GM18873 (cell line): Measurements from ENCODE around the gene PPM1B.
"Not testable (repeated sequence)": the region's sequence is repeated elsewhere in the genome, so short reads cannot be mapped to it uniquely, and the experiment has no call there.

Experiments used
- ATAC-seq: cut with Tn5 transposase; IDR thresholded peaks from one replicate; pipeline ENCODE4 v1.9.1; 2021; ENCODE audit warnings: mild to moderate bottlenecking, moderate library complexity, moderate number of reproducible peaks; ENCODE audit not compliant: unreplicated experiment, low FRiP score

PPM1B gene

DNA sequence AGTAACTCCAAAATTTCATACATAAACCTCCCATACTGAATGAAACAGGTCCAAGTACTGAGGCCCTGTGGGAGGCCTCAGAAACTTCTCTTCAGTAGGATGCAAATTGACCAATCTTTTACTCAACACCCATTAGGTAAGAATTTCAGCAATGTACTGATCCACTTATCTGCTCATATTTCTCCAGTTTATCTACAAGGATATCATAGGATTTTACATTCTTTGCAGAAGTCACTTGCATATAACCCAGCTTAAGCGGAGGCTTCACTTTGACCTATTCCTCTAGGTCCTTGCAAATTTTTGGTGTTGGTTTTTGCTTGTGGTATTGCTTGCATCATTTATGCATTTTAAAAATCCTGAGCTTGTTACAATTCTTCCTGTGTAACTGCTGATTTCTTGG is 77.8 kb downstream of the PPM1B start:
- ATAC-seq: no peak

- ATAC-seq: no peak
These were observed 78.2 kb downstream of the PPM1B start for GRCh38 chr2:44246840-44247369.

- no peak for ATAC-seq
These were observed 79.2 kb downstream of the PPM1B start for GRCh38 chr2:44247924-44248323.

- not testable (repeated sequence) for ATAC-seq
These were observed 80.6 kb downstream of the PPM1B start for GRCh38 chr2:44249269-44249668.

- ATAC-seq: no peak
These were observed 81.7 kb downstream of the PPM1B start for GRCh38 chr2:44250376-44250775.

- no peak for ATAC-seq
These were observed 85.3 kb downstream of the PPM1B start for GRCh38 chr2:44254023-44254422.

DNA sequence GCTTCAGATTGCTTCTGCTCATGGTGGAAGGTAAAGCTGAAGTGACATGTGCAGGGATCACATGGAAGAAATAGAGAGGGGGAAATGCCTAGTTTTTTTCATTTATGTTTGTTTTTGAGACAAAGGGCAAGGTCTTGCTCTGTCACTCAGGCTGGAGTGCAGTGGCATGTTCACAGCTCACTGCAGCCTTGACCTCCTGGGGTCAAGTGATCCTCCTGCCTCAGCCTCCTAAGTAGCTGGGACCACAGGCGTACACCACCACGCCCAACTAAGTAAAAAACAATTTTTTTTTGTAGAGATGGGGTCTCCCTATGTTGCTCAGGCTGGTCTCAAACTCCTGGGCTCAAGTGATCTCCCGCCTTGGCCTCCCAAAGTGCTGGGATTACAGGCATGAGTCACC is 87.0 kb downstream of the PPM1B start:
- ATAC-seq: not testable (repeated sequence)

DNA sequence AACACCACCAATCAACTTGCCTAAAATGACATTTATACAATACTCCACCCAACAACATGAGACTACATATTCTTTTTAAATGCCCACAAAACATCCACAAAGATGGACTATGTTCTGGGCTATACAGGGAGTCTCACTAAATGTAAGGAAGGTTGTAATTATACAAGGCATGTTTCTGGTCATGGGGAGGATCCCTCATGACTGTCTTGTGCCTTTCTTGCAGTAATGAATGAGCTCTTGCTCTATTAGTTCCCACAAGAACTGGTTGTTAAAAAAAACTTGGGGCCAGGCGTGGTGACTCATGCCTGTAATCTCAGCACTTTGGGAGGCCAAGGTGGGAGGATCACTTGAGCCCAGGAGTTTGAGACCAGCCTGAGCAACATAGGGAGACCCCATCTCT is 89.1 kb downstream of the PPM1B start:
- not testable (repeated sequence) for ATAC-seq

GRCh38 chr2:44267269-44267795 is 98.7 kb downstream of the PPM1B start:
- no peak for ATAC-seq

- ATAC-seq: no peak
These were observed 99.3 kb downstream of the PPM1B start for GRCh38 chr2:44267796-44268648.

GRCh38 chr2:44269831-44270230 is 101.2 kb downstream of the PPM1B start:
- ATAC-seq: no peak

DNA sequence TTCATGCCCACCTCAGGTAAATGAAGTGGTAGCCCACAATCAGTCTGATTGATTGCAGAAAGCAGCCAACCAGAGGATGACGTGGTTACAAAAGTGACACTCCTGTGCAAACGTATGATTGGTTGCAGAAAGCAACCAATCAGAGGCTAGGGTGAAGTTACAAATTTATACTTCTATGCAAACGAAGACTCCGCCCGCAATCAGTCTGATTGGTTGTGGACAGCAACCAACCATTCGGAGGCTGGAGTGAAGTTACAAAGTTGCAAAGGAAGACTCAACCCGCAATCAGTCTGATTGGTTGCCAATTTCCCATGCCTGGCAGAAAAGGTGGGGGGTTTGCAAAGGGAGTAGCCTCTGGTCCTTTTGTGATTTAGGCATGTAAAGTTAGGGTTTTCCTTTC is 102.6 kb downstream of the PPM1B start:
- ATAC-seq: no peak

DNA sequence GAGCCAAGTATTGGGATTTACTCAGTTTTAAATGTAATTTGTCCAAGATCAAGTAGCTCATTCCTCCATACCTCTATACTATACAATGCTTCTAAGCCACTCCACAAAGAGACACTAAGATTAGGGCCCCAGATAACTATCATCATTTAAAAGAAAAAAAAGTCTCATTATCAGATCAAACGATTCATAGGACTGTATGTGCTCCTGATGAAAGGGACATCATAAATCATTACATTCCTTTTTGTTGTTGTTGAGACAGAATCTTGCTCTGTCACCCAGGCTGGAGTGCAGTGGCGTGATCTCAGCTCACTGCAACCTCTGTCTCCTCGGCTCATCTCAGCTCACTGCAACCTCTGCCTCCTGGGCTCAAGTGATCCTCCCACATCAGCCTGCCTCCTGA is 104.4 kb downstream of the PPM1B start:
- no peak for ATAC-seq

DNA sequence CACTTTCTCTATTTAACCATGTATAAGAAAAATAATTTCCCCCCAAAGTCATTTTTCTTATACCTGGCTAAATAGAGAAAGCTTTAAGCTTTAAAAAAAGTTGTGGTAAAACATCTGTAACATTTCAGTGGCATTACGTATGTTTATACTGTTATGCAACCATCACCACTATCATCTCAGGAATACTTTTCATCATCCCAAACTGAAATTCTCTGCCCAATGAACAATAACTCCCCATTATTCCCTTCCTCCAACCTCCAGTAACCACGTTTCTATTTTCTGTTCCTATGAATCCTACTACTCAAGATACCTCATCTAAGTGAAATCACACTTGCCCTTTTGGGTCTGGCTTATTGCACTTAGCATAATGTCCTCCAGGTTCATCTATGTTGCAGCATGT is 104.9 kb downstream of the PPM1B start:
- ATAC-seq: no peak

DNA sequence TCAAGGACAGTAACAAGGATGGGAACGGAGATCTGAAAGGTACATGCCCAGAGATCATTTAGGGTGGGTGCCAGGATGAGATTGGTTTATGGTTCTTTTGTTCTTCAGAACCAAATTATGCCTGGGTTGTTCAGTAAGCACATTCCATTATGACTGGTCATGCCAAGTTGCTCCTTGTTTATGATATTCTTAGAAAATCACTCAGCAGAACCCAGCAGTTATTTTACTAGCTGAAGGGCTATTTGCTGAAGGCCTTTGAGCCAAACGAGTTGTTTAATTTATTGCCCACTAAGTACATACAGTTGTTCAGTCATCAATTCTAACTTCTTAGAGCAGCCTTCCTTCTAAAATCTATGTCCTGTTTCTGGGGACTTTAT is 107.2 kb downstream of the PPM1B start:
- no peak for ATAC-seq

DNA sequence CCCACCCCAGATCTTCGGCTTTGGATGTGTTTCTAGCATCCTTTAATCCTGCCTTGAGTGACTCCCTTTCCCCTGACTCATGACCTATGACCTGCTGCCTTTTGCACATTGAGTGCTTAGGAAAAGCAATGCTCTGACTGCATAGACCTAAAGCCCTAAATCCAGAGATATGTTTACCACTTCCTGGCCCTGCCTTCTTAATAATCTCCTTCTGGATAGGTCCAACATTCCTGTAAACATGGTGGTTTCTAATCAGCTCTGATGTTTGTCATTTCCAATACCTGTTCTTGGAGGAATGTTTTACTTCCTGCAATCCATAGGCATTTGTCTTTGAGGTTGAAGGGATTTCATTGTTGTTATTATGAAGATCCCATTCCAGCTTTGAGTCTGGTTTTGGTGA is 108.9 kb downstream of the PPM1B start:
- ATAC-seq: no peak

- ATAC-seq: no peak
These were observed 112.2 kb downstream of the PPM1B start for GRCh38 chr2:44280869-44281268.
